Measurements from ENCODE around the gene SESN2. TPM values are rescaled to one million over a fixed set of nuclear protein-coding genes. Genes with fewer than 3 reads are reported as not detected.

SESN2 gene
- total RNA-seq, 1 donor from 2014 or later = 15.6 TPM

DNA sequence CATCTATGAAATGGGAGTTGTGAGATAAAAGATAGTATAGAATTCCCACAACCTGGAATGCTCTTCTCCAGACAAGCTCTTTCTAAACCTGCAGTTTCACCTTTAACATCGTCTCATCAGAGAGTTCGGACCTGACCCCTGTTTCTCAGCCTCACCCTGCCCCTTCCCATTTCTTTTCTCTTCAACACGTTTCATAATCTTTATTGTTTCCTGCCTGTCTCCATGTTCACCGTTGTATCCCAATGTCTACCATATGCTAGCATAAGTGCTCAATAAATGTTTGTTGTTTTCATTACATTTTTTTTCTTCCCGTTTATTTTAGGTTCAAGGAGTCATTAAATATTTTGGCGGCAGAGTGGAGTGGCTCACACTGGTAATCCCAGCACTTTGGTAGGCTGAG lies 32.4 kb downstream of the SESN2 start:
- Histone ChIP-seq H3K36me3 (no peaks in the 10 kb centered on the region), H3K9me3 (no peaks in the 10 kb centered on the region), H3K4me3 (no peak overlapping the region), H3K27ac (no peak overlapping the region), H3K27me3 (no peaks in the 10 kb centered on the region), H3K4me1 (no peaks in the 10 kb centered on the region)
- intact Hi-C loops (cut with DNase I) = no loop called here
- TF ChIP-seq CTCF (IDR thresholded peaks at IDR 0.05) = no peak
- DNase-seq (no peak), ATAC-seq (no peak)

DNA sequence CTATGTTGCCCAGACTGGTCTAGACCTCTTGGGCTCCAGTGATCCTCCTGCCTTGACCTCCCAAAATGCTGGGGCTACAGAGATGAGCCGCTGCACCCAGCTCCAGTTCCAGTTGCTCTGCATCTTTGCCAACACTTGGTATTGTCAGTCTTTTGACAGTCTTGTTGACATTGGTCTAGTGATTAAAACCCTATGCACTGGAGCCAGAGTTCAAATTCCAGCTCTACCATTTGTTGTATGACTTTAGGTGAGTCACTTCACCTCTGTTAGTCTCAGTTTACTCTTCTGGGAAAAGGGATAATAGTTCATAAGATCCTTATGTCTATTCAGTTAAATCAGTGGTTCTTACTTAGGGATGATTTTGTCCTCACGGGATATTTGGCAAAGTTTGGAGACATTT lies 36.6 kb downstream of the SESN2 start:
- Histone ChIP-seq H3K27ac (no peak overlapping the region), H3K36me3 (no peaks in the 10 kb centered on the region), H3K27me3 (no peaks in the 10 kb centered on the region), H3K4me1 (no peaks in the 10 kb centered on the region), H3K9me3 (no peaks in the 10 kb centered on the region), H3K4me3 (no peak overlapping the region)
- TF ChIP-seq CTCF (IDR thresholded peaks at IDR 0.05) = no peak
- ATAC-seq = no peak
- DNase-seq = no peak
- intact Hi-C loops (cut with DNase I) = no loop called here

GRCh38 chr1:28296401-28297261 lies 37.3 kb downstream of the SESN2 start:
- Histone ChIP-seq H3K27ac (no peak overlapping the region), H3K9me3 (no peaks in the 10 kb centered on the region), H3K36me3 (no peaks in the 10 kb centered on the region), H3K4me3 (no peak overlapping the region), H3K4me1 (no peaks in the 10 kb centered on the region), H3K27me3 (no peaks in the 10 kb centered on the region)
- no peak for TF ChIP-seq CTCF (IDR thresholded peaks at IDR 0.05)
- ATAC-seq (peak; percentile 10), DNase-seq (no peak)
- intact Hi-C loops (cut with DNase I) = no loop called here

- ATAC-seq = no peak
Measured at GRCh38 chr1:28297826-28298225, 38.5 kb downstream of the SESN2 start.

GRCh38 chr1:28298438-28298837 lies 39.1 kb downstream of the SESN2 start:
- no peak overlapping the region for H3K4me3 ChIP-seq
- no peak overlapping the region for H3K27ac ChIP-seq
- no peak for TF ChIP-seq CTCF (IDR thresholded peaks at IDR 0.05)
- ATAC-seq = no peak
- no peak for DNase-seq
- no peaks in the 10 kb centered on the region for H3K36me3 ChIP-seq
- no peaks in the 10 kb centered on the region for H3K9me3 ChIP-seq
- no peaks in the 10 kb centered on the region for H3K4me1 ChIP-seq
- intact Hi-C loops (cut with DNase I) = no loop called here
- no peaks in the 10 kb centered on the region for H3K27me3 ChIP-seq

More at GRCh38 chr1:28297826-28298225, 38.5 kb downstream of the SESN2 start:
- Histone ChIP-seq H3K27me3 (no peaks in the 10 kb centered on the region), H3K9me3 (no peaks in the 10 kb centered on the region), H3K4me3 (no peak overlapping the region), H3K36me3 (no peaks in the 10 kb centered on the region), H3K4me1 (no peaks in the 10 kb centered on the region), H3K27ac (no peak overlapping the region)
- intact Hi-C loops (cut with DNase I) = no loop called here
- TF ChIP-seq CTCF (IDR thresholded peaks at IDR 0.05) = no peak
- DNase-seq = no peak

Measured in upper lobe of right lung (tissue), 1 donor.